GM23338 (cell line): Measurements from ENCODE around the gene CMTM6. TPM values are rescaled to one million over a fixed set of nuclear protein-coding genes. Genes with fewer than 3 reads are reported as not detected.

Experiments used
- ATAC-seq: fragments of 200-7000 bp; cut with Tn5 transposase; 3 replicates; pipeline ENCODE4 v1.9.1; 2020
- DNase-seq: peaks from one replicate; pipeline ENCODE4 v3.0.0-alpha.2; 2015; ENCODE audit warnings: low spot score
- H2AFZ ChIP-seq: fragments of 200-600 bp; sonication (generic); 2 replicates; pipeline ENCODE4 v1.8.0; 2016; ENCODE audit warnings: antibody characterized with exemption, mild to moderate bottlenecking, moderate library complexity
- H3F3A ChIP-seq: fragments of 200-600 bp; sonication (generic); replicated peaks from 2 replicates; pipeline ENCODE4 v1.8.0; 2017; ENCODE audit warnings: antibody characterized with exemption, mixed run types, low read depth
- H3K27ac ChIP-seq: fragments of 200-600 bp; sonication (generic); 2 replicates; pipeline ENCODE4 v1.6.1; 2016; ENCODE audit warnings: low read depth
- H3K27me3 ChIP-seq: fragments of 200-600 bp; sonication (generic); 2 replicates; pipeline ENCODE4 v1.8.0; 2016; ENCODE audit warnings: mild to moderate bottlenecking, mixed run types, moderate library complexity; ENCODE audit not compliant: insufficient read depth
- H3K36me3 ChIP-seq: fragments of 200-600 bp; sonication (generic); 2 replicates; pipeline ENCODE4 v1.8.0; 2016; ENCODE audit warnings: mild to moderate bottlenecking; ENCODE audit not compliant: insufficient read depth
- H3K4me1 ChIP-seq: fragments of 200-600 bp; sonication (generic); 2 replicates; pipeline ENCODE4 v1.8.0; 2016; ENCODE audit warnings: mild to moderate bottlenecking, moderate library complexity; ENCODE audit not compliant: insufficient read depth
- H3K4me2 ChIP-seq: fragments of 200-600 bp; sonication (generic); 2 replicates; pipeline ENCODE4 v1.7.1; 2017; ENCODE audit warnings: mixed run types
- H3K4me3 ChIP-seq: fragments of 200-600 bp; sonication (generic); 2 replicates; pipeline ENCODE4 v1.6.1; 2016; ENCODE audit warnings: mixed run types
- H3K79me2 ChIP-seq: fragments of 200-600 bp; sonication (generic); replicated peaks from 2 replicates; pipeline ENCODE4 v1.8.0; 2017; ENCODE audit warnings: mild to moderate bottlenecking; ENCODE audit not compliant: insufficient read depth
- H3K9me2 ChIP-seq: fragments of 200-600 bp; sonication (generic); 2 replicates; pipeline ENCODE4 v1.8.0; 2017; ENCODE audit not compliant: insufficient read depth
- H4K20me1 ChIP-seq: fragments of 200-600 bp; sonication (generic); replicated peaks from 2 replicates; pipeline ENCODE4 v1.8.0; 2017; ENCODE audit warnings: mild to moderate bottlenecking; ENCODE audit not compliant: insufficient read depth
- H3K27ac Mint-ChIP-seq: 2 replicates; pipeline ENCODE4 v1.8.0; 2020; ENCODE audit warnings: inconsistent platforms, mild to moderate bottlenecking, moderate library complexity, mixed read lengths
- H3K27me3 Mint-ChIP-seq: 3 replicates; pipeline ENCODE4 v1.8.0; 2022; ENCODE audit warnings: low read depth, mild to moderate bottlenecking, moderate library complexity, mixed read lengths, inconsistent platforms; ENCODE audit not compliant: insufficient read depth, poor library complexity
- H3K36me3 Mint-ChIP-seq: 3 replicates; pipeline ENCODE4 v1.8.0; 2021; ENCODE audit warnings: low read depth, mild to moderate bottlenecking, inconsistent platforms, moderate library complexity, mixed read lengths
- H3K4me1 Mint-ChIP-seq: 3 replicates; pipeline ENCODE4 v1.8.0; 2020; ENCODE audit warnings: mild to moderate bottlenecking, inconsistent platforms, mixed read lengths
- H3K4me3 Mint-ChIP-seq: 3 replicates; pipeline ENCODE4 v1.8.0; 2021; ENCODE audit warnings: moderate library complexity, mild to moderate bottlenecking, inconsistent platforms, mixed read lengths
- H3K9me3 Mint-ChIP-seq: 3 replicates; pipeline ENCODE4 v1.8.0; 2020; ENCODE audit warnings: moderate library complexity, mild to moderate bottlenecking, inconsistent platforms, mixed read lengths
- CREB1 ChIP-seq: fragments of 250-450 bp; sonication (Bioruptor Pico); IDR thresholded peaks from 2 replicates; pipeline ENCODE4 v1.5.0; 2020; ENCODE audit warnings: low read depth, mild to moderate bottlenecking, moderate library complexity
- EZH2 ChIP-seq: fragments of 200-600 bp; sonication (generic); IDR thresholded peaks from one replicate; pipeline ENCODE4 v1.8.0; 2017; ENCODE audit warnings: antibody characterized with exemption, mild to moderate bottlenecking, low read depth; ENCODE audit not compliant: unreplicated experiment
- EZH2phosphoT487 ChIP-seq: fragments of 200-600 bp; sonication (generic); IDR thresholded peaks from one replicate; pipeline ENCODE4 v1.8.1; 2018; ENCODE audit warnings: antibody characterized with exemption; ENCODE audit not compliant: unreplicated experiment
- JUNB ChIP-seq: IDR thresholded peaks from one replicate; pipeline ENCODE4 v1.6.1; 2016; ENCODE audit warnings: antibody characterized with exemption; ENCODE audit not compliant: unreplicated experiment
- NANOG ChIP-seq: IDR thresholded peaks from 2 replicates; pipeline ENCODE4 v1.6.1; 2016; ENCODE audit warnings: antibody characterized with exemption, borderline replicate concordance
- POLR2AphosphoS5 ChIP-seq: IDR thresholded peaks from 2 replicates; pipeline ENCODE4 v1.6.1; 2016; ENCODE audit warnings: antibody characterized with exemption, low read depth
- STAT1 ChIP-seq: IDR thresholded peaks from one replicate; pipeline ENCODE4 v1.6.1; 2016; ENCODE audit warnings: antibody characterized with exemption; ENCODE audit not compliant: unreplicated experiment
- ZNF114 ChIP-seq: fragments of 250-450 bp; sonication (Bioruptor Pico); IDR thresholded peaks from 2 replicates; pipeline ENCODE4 v1.5.0; 2020; ENCODE audit warnings: mild to moderate bottlenecking, moderate library complexity
- ZNF331 ChIP-seq: fragments of 250-450 bp; sonication (Bioruptor Pico); IDR thresholded peaks from 2 replicates; pipeline ENCODE4 v1.5.0; 2020; ENCODE audit warnings: low read depth, mild to moderate bottlenecking, moderate library complexity
- polyA plus RNA-seq: library from polyadenylated mRNA; unstranded; fragments of >200 nt; fragmentation: Nextera tagmentation; extraction: Ambion mirVana; gene quantifications from 2 replicates; pipeline ENCODE4 v1.2.1, GENCODE V29; 2016
- total RNA-seq: library from RNA; depleted of rRNA; stranded (reverse); fragments of >200 nt; shearing (Covaris generic); gene quantifications from 2 replicates; pipeline ENCODE4 v1.2.3, GENCODE V29; 2014
- TF ChIP-seq, protein P1 (sequence below), 2 experiments: fragments of 200-600 bp in 1 of 2; sonication (generic) in 1 of 2; conservative IDR thresholded peaks; 2 replicates each; pipeline versions ENCODE4 v1.5.1 to v1.6.1; 2016 to 2017; ENCODE audit warnings: antibody characterized with exemption in 2 of 2, low read depth in 2 of 2, mild to moderate bottlenecking in 2 of 2, moderate library complexity in 1 of 2
- TF ChIP-seq, protein P2 (sequence below): IDR thresholded peaks from one replicate; pipeline ENCODE4 v1.6.1; 2018; ENCODE audit warnings: antibody characterized with exemption; ENCODE audit not compliant: unreplicated experiment
- TF ChIP-seq, protein P3 (sequence below): IDR thresholded peaks from 2 replicates; pipeline ENCODE4 v1.6.1; 2016; ENCODE audit warnings: antibody characterized with exemption
- TF ChIP-seq, protein P4 (sequence below): fragments of 250-450 bp; sonication (Bioruptor Pico); IDR thresholded peaks from 2 replicates; pipeline ENCODE4 v1.5.0; 2020; ENCODE audit warnings: mild to moderate bottlenecking, moderate library complexity

The CMTM6 gene
- total and polyA plus RNA-seq, 2 experiments from 2014 or later = 42.3 to 123 TPM

GRCh38 chr3:32500231-32500630, 2.4 kb downstream of the CMTM6 start:
- Histone ChIP-seq H3F3A (peaks cover 4% of the 10 kb centered on the region; the same call in 1 of the 2 replicates), H3K4me1 (peaks cover 23% of the 10 kb centered on the region)
- H3K4me3 Mint-ChIP-seq = no peak overlapping the region

More at GRCh38 chr3:32500231-32500630, 2.4 kb downstream of the CMTM6 start:
- Mint-ChIP-seq H3K9me3 (no peaks in the 10 kb centered on the region), H3K27ac (no peak overlapping the region), H3K36me3 (peaks cover 6% of the 10 kb centered on the region; the same call in 2 of the 3 replicates), H3K27me3 (no peaks in the 10 kb centered on the region), H3K4me1 (peaks cover 24% of the 10 kb centered on the region)
- H3K27ac ChIP-seq = no peak overlapping the region
- 0 out of 2 replicates have a peak, but pooled peaks cover 5% of the 10 kb centered on the region for H4K20me1 ChIP-seq
- no peak for DNase-seq
- no peaks in the 10 kb centered on the region for H3K27me3 ChIP-seq
- no peaks in the 10 kb centered on the region for H3K9me2 ChIP-seq
- H3K4me3 ChIP-seq = no peak overlapping the region
- H3K36me3 ChIP-seq = no peaks in the 10 kb centered on the region
- H3K4me2 ChIP-seq = no peak overlapping the region
- TF ChIP-seq ZNF331 (CRISPR knock-in tag) (no peak), POLR2AphosphoS5 (no peak), STAT1 (no peak), ZNF114 (no peak), EZH2phosphoT487 (no peak), NANOG (no peak), CREB1 (CRISPR knock-in tag) (no peak), EZH2 (no peak), JUNB (no peak)
- TF ChIP-seq, protein P1, sequence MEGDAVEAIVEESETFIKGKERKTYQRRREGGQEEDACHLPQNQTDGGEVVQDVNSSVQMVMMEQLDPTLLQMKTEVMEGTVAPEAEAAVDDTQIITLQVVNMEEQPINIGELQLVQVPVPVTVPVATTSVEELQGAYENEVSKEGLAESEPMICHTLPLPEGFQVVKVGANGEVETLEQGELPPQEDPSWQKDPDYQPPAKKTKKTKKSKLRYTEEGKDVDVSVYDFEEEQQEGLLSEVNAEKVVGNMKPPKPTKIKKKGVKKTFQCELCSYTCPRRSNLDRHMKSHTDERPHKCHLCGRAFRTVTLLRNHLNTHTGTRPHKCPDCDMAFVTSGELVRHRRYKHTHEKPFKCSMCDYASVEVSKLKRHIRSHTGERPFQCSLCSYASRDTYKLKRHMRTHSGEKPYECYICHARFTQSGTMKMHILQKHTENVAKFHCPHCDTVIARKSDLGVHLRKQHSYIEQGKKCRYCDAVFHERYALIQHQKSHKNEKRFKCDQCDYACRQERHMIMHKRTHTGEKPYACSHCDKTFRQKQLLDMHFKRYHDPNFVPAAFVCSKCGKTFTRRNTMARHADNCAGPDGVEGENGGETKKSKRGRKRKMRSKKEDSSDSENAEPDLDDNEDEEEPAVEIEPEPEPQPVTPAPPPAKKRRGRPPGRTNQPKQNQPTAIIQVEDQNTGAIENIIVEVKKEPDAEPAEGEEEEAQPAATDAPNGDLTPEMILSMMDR (conservative IDR thresholded peaks at IDR 0.05; ENCODE audit: low read depth in 2 of 2) = no peak
- TF ChIP-seq, protein P2, sequence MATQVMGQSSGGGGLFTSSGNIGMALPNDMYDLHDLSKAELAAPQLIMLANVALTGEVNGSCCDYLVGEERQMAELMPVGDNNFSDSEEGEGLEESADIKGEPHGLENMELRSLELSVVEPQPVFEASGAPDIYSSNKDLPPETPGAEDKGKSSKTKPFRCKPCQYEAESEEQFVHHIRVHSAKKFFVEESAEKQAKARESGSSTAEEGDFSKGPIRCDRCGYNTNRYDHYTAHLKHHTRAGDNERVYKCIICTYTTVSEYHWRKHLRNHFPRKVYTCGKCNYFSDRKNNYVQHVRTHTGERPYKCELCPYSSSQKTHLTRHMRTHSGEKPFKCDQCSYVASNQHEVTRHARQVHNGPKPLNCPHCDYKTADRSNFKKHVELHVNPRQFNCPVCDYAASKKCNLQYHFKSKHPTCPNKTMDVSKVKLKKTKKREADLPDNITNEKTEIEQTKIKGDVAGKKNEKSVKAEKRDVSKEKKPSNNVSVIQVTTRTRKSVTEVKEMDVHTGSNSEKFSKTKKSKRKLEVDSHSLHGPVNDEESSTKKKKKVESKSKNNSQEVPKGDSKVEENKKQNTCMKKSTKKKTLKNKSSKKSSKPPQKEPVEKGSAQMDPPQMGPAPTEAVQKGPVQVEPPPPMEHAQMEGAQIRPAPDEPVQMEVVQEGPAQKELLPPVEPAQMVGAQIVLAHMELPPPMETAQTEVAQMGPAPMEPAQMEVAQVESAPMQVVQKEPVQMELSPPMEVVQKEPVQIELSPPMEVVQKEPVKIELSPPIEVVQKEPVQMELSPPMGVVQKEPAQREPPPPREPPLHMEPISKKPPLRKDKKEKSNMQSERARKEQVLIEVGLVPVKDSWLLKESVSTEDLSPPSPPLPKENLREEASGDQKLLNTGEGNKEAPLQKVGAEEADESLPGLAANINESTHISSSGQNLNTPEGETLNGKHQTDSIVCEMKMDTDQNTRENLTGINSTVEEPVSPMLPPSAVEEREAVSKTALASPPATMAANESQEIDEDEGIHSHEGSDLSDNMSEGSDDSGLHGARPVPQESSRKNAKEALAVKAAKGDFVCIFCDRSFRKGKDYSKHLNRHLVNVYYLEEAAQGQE = no peak
- TF ChIP-seq, protein P3, sequence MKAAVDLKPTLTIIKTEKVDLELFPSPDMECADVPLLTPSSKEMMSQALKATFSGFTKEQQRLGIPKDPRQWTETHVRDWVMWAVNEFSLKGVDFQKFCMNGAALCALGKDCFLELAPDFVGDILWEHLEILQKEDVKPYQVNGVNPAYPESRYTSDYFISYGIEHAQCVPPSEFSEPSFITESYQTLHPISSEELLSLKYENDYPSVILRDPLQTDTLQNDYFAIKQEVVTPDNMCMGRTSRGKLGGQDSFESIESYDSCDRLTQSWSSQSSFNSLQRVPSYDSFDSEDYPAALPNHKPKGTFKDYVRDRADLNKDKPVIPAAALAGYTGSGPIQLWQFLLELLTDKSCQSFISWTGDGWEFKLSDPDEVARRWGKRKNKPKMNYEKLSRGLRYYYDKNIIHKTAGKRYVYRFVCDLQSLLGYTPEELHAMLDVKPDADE = no peak
- TF ChIP-seq, protein P4, sequence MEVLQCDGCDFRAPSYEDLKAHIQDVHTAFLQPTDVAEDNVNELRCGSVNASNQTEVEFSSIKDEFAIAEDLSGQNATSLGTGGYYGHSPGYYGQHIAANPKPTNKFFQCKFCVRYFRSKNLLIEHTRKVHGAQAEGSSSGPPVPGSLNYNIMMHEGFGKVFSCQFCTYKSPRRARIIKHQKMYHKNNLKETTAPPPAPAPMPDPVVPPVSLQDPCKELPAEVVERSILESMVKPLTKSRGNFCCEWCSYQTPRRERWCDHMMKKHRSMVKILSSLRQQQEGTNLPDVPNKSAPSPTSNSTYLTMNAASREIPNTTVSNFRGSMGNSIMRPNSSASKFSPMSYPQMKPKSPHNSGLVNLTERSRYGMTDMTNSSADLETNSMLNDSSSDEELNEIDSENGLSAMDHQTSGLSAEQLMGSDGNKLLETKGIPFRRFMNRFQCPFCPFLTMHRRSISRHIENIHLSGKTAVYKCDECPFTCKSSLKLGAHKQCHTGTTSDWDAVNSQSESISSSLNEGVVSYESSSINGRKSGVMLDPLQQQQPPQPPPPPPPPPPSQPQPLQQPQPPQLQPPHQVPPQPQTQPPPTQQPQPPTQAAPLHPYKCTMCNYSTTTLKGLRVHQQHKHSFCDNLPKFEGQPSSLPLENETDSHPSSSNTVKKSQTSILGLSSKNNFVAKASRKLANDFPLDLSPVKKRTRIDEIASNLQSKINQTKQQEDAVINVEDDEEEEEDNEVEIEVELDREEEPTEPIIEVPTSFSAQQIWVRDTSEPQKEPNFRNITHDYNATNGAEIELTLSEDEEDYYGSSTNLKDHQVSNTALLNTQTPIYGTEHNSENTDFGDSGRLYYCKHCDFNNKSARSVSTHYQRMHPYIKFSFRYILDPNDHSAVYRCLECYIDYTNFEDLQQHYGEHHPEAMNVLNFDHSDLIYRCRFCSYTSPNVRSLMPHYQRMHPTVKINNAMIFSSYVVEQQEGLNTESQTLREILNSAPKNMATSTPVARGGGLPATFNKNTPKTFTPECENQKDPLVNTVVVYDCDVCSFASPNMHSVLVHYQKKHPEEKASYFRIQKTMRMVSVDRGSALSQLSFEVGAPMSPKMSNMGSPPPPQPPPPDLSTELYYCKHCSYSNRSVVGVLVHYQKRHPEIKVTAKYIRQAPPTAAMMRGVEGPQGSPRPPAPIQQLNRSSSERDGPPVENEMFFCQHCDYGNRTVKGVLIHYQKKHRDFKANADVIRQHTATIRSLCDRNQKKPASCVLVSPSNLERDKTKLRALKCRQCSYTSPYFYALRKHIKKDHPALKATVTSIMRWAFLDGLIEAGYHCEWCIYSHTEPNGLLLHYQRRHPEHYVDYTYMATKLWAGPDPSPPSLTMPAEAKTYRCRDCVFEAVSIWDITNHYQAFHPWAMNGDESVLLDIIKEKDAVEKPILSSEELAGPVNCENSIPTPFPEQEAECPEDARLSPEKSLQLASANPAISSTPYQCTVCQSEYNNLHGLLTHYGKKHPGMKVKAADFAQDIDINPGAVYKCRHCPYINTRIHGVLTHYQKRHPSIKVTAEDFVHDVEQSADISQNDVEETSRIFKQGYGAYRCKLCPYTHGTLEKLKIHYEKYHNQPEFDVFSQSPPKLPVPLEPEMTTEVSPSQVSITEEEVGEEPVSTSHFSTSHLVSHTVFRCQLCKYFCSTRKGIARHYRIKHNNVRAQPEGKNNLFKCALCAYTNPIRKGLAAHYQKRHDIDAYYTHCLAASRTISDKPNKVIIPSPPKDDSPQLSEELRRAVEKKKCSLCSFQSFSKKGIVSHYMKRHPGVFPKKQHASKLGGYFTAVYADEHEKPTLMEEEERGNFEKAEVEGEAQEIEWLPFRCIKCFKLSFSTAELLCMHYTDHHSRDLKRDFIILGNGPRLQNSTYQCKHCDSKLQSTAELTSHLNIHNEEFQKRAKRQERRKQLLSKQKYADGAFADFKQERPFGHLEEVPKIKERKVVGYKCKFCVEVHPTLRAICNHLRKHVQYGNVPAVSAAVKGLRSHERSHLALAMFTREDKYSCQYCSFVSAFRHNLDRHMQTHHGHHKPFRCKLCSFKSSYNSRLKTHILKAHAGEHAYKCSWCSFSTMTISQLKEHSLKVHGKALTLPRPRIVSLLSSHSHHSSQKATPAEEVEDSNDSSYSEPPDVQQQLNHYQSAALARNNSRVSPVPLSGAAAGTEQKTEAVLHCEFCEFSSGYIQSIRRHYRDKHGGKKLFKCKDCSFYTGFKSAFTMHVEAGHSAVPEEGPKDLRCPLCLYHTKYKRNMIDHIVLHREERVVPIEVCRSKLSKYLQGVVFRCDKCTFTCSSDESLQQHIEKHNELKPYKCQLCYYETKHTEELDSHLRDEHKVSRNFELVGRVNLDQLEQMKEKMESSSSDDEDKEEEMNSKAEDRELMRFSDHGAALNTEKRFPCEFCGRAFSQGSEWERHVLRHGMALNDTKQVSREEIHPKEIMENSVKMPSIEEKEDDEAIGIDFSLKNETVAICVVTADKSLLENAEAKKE (CRISPR knock-in tag) = no peak
- no peak overlapping the region for H2AFZ ChIP-seq
- peaks cover 59% of the 10 kb centered on the region for H3K79me2 ChIP-seq
- ATAC-seq = no peak
